Stimulated activated CD4-positive, alpha-beta T cell treated with anti-CD3 and anti-CD28 coated beads, Interleukin-15, amount 100 ng/mL, for 24 hours (primary cell): ENCODE measurements around the gene PLGRKT.
A peak's percentile ranks its signal among the peaks of the same experiment; 100 is the strongest.
"Not testable (repeated sequence)": the region's sequence is repeated elsewhere in the genome, so short reads cannot be mapped to it uniquely, and the experiment has no call there.

Experiments used
- DNase-seq: peaks from one replicate; pipeline ENCODE4 v3.0.0-alpha.2; 2020

Gene PLGRKT

DNA sequence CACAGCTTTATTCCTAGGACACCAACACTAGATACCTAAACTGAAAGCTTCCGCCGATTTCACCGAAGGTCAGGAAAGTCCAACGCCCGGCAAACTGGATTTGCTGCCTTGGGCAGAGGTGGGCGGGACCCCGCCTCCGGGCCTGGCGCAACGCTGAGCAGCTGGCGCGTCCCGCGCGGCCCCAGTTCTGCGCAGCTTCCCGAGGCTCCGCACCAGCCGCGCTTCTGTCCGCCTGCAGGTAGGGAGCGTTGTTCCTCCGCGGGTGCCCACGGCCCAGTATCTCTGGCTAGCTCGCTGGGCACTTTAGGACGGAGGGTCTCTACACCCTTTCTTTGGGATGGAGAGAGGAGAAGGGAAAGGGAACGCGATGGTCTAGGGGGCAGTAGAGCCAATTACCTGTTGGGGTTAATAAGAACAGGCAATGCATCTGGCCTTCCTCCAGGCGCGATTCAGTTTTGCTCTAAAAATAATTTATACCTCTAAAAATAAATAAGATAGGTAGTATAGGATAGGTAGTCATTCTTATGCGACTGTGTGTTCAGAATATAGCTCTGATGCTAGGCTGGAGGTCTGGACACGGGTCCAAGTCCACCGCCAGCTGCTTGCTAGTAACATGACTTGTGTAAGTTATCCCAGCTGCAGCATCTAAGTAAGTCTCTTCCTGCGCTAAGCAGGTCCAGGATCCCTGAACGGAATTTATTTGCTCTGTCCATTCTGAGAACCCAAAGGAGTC is 12.8 kb upstream of the PLGRKT start, which contains the start of gene CD274:
Gene CD274 (plus strand): TSS at position 184 of the 733 bp plus-strand sequence. CDS start 5,572 bp downstream, outside the sequence.
- peak; percentile 93 for DNase-seq

DNA sequence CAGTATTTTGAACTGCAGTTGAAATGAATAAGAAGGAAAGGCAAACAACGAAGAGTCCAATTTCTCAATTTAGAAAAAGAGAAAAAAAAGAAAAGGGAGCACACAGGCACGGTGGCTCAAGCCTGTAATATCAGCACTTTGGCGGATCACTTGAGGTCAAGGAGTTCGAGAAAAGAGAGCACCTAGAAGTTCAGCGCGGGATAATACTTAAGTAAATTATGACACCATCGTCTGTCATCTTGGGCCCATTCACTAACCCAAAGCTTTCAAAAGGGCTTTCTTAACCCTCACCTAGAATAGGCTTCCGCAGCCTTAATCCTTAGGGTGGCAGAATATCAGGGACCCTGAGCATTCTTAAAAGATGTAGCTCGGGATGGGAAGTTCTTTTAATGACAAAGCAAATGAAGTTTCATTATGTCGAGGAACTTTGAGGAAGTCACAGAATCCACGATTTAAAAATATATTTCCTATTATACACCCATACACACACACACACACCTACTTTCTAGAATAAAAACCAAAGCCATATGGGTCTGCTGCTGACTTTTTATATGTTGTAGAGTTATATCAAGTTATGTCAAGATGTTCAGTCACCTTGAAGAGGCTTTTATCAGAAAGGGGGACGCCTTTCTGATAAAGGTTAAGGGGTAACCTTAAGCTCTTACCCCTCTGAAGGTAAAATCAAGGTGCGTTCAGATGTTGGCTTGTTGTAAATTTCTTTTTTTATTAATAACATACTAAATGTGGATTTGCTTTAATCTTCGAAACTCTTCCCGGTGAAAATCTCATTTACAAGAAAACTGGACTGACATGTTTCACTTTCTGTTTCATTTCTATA is 12.0 kb upstream of the PLGRKT start:
- no peak for DNase-seq

DNA sequence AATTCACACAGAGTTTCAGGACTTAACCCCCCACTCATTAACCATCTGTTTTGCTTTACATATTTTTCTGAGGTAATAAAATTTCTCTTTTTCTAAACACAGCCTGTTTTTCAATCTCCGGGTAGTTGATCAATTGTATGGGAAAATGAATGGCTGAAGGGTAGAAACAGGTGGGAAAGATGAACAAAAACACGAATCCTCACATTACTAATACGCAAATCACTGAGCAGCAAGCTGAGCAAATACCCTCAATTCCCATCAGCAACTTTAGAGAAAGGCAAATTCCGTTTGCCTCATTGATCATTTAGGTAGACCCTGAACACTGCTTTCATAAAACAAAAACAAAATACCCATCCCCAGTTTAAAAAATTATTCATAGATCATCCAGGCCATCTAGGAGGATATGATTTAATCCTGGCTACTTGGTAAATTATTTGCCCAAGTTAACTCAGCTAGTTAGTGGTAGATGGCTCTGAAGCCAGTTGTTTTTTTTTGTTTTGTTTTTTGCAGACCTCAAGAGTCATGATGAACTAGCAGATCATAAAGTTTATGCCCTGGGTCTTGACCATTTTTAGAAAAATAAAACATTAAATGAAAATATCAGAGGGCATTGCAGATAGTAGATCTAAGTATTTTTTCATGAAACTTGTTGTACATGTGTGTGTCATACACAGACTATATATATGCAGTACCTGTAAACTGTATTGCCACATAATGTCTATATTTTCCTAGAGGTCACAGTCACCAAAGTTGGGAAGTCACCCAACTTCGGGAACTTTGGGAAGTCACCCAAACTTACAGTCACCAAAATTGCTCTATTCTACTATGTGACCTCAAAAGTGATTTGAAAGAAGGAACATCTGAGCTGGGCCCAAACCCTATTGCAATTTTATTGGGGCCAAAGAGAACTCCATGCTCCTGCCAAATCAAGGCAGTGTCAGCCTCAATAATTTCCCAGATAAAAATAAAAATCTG is 11.0 kb upstream of the PLGRKT start:
- no peak for DNase-seq

DNA sequence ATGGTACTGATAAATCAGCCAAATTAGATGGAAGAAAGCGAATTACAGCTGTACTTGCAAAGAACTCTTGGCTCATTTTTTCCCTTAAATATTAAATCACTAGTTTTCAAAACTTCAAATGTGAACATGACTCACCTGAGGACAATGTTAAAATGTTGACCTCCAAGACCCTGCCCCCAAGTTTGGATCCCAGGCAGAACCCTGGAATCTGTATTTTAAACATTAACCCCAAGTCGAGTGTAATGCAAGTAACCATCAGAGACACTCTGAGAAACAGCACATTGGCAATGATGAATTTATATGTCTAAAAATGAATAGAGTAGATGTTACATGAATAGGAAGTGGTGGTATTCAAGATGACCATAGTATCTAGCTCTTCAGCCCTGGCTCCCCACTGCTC is 10.3 kb upstream of the PLGRKT start:
- DNase-seq = no peak

DNA sequence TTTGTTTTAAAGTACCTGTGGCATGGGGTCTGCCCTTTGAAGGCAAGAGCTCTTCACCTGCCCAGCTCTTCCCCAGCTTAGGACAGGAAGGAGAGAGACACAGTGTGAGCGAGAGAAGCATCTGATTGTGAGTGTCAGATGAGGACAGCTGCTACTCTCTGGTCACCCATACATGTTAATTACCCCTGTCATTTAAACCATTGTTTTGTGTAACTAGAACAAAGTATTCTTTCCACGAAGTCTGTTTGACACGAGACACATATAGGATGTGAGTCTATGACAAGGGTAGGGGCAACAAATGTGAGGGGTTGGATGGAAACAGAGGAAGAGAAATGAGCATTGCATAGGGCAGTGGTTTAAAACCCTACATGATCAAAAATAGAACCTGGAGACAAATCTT is 9.6 kb upstream of the PLGRKT start:
- DNase-seq = no peak

DNA sequence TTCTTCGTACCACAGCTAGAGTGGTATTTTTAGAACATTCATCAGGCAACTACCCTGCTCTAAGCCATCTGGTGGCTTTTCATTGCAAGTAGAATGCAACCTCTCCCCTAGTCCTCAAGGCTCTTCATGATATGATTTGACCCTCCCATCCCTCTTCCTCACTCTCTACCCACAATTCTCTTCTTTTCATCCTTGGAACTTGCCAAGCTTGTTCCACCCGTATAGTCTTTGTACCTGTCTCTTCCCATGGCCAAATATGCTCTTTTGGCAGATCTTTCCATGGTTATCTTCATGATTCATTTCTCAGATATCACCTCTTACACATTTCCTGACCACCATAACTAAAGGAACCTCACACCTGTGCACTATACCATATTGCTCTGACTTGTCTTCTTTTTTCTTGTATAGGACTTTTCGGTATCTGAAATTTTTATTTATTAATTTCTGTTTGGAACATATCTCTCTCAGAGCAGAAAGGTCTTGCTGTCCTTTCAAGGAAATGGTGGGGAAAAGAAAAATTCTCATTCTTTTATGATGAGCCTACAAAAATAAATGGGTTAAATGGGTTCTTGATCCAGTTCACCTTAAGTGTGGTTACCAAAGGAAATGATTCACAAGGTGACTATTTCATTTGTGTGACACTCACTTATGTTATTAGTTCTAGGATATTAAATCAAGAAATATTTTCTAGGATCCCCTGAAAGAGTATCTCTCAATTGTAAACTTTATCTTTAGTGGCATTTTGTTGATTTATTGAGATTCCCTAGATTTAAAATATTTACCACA is 8.9 kb upstream of the PLGRKT start:
- no peak for DNase-seq

DNA sequence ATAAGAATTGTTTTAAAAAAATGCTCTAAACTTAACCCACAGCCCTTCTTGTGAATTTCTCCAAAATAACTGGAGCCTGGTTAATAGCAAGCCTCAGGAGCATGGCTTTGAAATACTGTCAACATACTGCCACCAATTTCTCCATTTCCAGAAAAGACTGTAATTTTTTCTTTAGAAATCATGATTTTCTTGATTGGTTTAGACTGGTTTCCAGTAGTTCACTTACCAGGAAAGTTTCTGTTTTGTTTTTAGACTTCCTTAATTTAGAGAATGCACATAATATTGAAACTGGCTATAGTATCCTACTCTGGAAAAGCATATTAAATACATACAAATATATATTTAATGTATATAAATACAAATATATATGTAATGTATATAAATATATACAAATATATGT is 8.2 kb upstream of the PLGRKT start:
- no peak for DNase-seq

DNA sequence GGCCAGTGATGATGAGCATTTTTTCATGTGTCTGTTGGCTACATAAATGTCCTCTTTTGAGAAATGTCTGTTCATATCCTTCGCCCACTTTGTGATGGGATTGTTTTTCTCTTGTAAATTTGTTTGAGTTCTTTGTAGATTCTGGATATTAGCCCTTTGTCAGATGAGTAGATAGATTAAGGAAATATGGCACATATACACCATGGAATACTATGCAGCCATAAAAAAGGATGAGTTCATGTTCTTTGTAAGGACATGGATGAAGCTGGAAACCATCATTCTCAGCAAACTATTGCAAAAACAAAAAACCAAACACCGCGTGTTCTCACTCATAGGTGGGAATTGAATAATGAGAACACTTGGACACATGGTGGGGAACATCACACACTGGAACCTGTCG is 7.4 kb upstream of the PLGRKT start:
- DNase-seq = not testable (repeated sequence)

DNA sequence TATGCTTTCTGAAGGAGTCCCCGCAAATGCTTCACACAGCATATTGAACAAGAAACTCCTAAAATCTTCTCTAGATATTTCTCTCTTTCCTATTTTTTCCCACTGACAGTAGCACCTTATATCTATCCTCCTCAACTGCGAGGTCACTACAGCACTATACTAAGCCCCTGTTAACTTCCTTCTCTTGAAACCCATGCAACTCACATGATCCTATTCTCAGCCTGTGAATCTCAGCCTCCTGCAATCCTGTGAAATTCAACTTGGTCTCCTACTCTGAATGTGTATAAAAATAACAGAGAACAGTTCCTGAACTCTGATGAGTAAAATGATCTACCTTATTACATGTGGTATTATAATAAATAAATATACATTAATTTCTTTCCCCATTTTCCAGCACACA is 6.1 kb upstream of the PLGRKT start:
- DNase-seq = no peak

DNA sequence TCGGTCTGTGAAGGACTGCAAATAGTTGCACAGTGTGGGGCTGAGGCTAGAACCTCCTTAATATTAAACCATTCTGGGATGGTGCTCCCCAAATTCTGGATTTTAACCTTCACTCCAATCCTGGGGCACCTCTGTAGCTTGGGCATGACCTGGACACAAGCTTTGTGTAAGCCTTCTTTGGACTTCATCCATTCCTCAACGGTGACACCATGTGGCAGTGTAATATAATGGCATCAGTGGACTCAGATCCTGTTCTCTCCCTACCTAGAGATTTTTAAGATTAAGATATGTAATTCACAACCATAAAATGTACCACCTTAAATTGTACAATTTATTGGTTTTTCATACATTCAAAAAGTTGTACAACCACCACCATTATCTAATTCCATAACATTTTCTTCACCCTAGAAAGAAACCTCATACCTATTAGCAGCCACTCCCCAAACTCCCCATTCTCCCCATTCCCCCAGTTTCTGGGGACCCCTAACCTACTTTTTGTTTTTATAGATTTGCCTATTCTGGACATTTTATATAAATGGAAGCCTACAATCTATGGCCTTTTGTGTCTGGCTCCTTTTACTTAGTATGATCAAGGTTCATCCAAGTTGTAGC is 4.8 kb upstream of the PLGRKT start:
- DNase-seq = peak; percentile 42

DNA sequence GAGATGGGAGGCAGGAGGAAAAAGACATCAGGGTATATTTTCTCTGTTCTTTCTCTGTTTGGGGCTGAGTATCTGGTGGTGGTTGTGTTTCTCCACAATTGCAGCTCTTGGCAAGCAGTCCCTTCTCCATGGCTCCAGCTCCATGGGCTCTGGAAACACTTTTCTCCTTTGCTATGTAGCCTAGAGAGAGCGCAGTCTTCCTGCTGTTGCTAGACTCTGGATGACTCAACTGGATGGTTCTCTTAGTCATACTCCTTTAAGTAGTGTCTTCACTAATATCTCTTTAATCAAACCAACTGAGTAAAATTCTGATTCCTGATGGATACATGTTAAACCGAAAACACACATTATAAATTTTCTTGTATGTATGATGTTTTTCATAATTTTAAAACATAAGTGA is 3.3 kb upstream of the PLGRKT start:
- peak; percentile 35 for DNase-seq

DNA sequence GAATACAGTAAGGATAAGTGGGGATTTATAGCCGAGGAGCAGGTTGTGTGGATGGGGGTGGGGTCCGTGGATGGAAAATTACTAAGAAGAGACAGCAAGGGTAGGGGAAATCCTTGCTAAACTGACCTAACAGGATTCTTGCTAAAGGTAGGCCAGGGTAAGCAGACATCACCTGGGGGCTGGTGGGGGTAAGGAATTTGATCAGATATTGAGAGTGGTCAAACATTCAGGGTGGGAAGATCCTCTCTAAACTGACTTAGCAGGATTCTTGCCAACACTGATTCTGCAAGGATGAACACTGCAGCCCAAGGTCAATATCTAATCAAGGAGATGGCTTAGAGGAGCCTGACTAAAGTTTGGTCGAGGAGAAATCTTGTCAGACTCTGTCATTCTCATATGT is 2.7 kb upstream of the PLGRKT start:
- no peak for DNase-seq

DNA sequence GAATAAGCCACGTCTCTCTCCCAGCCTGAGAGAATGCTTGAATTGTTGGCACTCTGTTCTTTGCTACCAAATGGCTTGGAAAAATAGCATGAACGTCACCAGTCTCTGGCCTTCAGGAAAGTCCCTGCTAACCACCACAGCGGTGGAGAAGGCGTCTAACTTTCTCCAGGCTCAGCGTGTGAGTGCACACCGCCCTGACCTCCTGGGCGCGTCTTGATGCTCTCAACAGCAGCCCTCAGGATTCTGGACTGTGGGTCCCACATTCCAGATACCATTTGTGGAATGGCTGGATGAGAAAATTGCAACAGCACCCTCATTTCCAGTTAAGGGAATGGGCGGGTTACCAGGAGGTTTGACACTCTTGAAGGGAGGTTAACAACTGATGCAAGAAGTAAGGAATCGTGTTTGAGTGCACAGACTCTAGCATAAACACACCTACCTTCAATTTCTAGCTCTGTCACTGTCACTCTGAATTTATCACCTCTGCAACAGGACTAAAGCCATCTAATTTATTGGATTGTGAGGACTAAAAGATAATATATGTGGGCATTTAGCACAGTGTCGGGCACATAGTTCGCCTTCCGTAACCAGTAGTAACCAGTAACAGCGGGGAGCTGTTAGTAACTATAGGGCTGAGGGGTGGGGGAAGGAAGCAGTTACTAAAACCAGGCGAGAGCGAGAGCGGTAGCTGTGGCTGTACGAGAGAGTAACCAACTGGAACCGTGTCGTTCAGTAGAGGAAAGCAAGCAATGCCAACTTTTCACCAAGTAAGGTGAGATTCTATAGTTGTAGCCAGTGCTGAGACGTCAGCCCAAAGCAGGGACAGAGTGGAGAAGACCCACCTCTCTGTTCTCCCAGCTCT is 807 bp upstream of the PLGRKT start:
- peak; percentile 74 for DNase-seq

DNA sequence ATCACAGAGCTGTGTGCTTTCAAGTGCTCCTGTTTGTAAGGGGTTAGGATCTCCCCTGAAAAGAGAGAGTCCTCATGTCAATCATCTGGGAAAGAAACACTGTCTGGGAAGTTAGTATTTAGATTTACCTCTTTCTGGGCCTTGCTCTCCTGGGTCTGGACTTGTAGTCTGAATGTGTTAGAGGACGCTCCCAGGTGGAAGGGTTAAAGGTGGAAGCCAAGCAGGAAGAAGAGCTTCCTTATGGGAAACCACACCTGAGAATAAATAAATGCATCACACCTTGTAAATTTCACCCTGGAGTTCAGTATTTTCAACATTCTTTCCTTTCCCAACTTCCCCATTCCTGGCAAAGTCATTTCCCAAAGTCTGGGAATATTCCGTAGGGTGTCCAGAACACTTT is 1.3 kb downstream of the PLGRKT start:
- DNase-seq = no peak

DNA sequence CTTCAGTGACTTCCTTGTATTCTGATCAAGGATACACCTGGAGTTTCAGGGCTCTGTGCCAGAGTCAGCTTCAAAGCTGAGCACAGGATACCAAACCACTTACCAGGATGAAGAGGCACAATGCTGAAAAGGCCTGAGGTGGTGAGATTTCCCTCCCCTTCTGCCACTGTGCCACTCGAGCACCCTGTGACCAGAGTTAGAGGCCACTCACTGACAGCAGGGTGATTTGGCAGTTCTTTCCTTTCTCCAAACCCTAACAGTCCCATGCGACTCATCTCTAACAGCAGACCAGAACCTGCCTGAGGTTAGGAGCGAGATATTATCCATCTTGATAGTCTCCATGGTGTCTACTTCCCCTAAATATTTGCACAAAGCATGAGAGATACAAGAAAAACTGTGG is 1.8 kb downstream of the PLGRKT start:
- no peak for DNase-seq

DNA sequence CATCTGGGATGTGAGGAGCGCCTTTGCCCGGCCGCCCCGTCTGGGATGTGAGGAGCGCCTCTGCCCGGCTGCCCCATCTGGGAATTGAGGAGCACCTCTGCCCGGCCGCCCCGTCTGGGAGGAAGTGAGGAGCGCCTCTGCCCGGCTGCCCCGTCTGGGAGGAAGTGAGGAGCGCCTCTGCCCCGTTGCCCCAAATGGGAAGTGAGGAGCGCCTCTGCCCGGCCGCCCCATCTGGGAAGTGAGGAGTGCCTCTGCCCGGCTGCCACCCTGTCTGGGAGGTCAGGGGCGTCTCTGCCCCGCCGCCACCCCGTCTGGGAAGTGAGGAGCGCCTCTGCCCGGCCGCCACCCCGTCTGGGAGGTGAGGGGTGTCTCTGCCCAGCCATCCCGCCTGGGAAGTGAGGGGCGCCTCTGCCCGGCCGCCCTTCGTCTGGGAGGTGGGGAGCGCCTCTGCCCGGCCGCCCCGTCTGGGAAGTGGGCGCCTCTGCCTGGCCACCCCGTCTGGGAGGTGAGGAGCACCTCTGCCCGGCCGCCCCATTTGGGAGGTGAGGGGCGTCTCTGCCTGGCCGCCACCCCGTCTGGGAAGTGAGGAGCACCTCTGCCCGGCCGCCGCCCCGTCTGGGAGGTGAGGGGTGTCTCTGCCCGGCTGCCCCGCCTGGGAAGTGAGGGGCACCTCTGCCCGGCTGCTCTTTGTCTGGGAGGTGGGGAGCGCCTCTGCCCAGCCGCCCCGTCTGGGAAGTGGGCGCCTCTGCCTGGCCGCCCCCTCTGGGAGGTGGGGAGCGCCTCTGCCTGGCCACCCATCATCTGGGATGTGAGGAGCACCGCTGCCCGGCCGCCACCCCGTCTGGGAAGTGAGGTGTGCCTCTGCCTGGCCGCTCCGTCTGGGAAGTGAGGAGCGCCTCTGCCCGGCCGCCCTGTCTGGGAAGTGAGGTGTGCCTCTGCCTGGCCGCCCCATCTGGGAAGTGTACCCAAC is 3.6 kb downstream of the PLGRKT start:
- not testable (repeated sequence) for DNase-seq

DNA sequence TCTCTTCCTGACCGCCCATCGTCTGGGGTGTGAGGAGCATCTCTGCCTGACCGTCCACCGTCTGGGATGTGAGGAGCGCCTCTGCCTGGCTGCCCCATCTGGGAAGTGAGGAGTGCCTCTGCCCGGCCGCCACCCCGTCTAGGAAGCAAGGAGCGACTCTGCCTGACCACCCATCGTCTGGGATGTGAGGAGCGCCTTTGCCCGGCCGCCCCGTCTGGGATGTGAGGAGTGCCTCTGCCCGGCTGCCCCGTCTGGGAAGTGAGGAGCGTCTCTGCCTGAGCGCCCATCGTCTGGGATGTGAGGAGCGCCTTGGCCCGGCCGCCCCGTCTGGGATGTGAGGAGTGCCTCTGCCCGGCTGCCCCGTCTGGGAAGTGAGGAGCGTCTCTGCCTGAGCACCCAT is 4.4 kb downstream of the PLGRKT start:
- DNase-seq = not testable (repeated sequence)

DNA sequence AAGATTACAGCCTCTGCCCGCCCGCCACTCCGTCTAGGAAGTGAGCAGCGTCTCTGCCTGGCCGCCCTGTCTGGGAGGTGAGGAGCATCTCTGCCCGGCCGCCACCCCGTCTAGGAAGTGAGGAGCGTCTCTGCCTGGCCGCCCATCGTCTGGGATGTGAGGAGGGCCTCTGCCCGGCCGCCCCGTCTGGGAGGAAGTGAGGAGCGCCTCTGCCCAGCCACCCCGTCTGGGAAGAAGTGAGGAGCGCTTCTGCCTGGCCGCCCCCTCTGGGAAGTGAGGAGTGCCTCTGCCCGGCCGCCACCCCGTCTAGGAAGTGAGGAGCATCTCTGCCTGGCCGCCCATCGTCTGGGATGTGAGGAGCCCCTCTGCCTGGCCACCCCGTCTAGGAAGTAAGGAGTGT is 4.8 kb downstream of the PLGRKT start:
- DNase-seq = not testable (repeated sequence)

DNA sequence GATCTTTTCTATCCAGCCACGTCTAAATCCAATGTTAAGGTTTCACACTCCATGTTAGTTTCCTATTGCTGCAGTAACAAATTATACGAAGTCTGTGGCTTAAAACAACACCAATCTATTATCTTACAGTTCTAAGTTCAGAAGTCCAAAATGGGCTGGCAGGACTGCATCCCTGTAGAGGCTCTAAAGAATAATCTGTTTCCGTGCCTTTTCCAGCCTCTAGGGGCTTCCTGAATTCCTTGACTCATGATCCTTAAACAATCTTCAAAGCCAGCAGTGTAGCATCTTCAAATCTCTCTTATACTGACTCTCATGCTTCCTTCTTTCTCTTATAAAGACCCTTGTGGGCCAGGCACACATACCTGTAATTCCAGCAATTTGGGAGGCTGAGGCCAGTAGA is 6.8 kb downstream of the PLGRKT start:
- no peak for DNase-seq
